HG03432 (cell line): ENCODE results near the gene ACVR2B.
A peak's percentile ranks its signal among the peaks of the same experiment; 100 is the strongest.
"Not testable (repeated sequence)": the region's sequence is repeated elsewhere in the genome, so short reads cannot be mapped to it uniquely, and the experiment has no call there.

Source experiments
- ATAC-seq: cut with Tn5 transposase; IDR thresholded peaks from one replicate; pipeline ENCODE4 v1.9.1; 2021; ENCODE audit warnings: mild to moderate bottlenecking, moderate library complexity; ENCODE audit not compliant: unreplicated experiment

ACVR2B gene

GRCh38 chr3:38453075-38453912 lies at the start of gene ACVR2B:
ACVR2B (plus strand) TSS chr3:38453890; CDS start chr3:38454323, 433 bp downstream.
- ATAC-seq = peak; percentile 70

GRCh38 chr3:38404286-38404685 lies 49.4 kb upstream of the ACVR2B start:
- ATAC-seq = no peak

GRCh38 chr3:38411591-38411990 lies 42.1 kb upstream of the ACVR2B start:
- ATAC-seq = no peak

GRCh38 chr3:38420758-38421157 lies 32.9 kb upstream of the ACVR2B start:
- not testable (repeated sequence) for ATAC-seq

- ATAC-seq = no peak
Observed at GRCh38 chr3:38421679-38422336, 31.9 kb upstream of the ACVR2B start.

- not testable (repeated sequence) for ATAC-seq
Observed at GRCh38 chr3:38426798-38427426, 26.8 kb upstream of the ACVR2B start.

- not testable (repeated sequence) for ATAC-seq
Observed at GRCh38 chr3:38432871-38433658, 20.6 kb upstream of the ACVR2B start.

GRCh38 chr3:38433661-38434060 lies 20.0 kb upstream of the ACVR2B start:
- ATAC-seq = not testable (repeated sequence)

GRCh38 chr3:38438436-38439069 lies 15.1 kb upstream of the ACVR2B start:
- ATAC-seq = not testable (repeated sequence)

- not testable (repeated sequence) for ATAC-seq
Observed at GRCh38 chr3:38443205-38443604, 10.5 kb upstream of the ACVR2B start.

- no peak for ATAC-seq
Observed at GRCh38 chr3:38446085-38446686, 7.5 kb upstream of the ACVR2B start.

GRCh38 chr3:38446812-38447211 lies 6.9 kb upstream of the ACVR2B start:
- no peak for ATAC-seq

GRCh38 chr3:38450853-38451252 lies 2.8 kb upstream of the ACVR2B start:
- no peak for ATAC-seq

GRCh38 chr3:38453913-38454177 lies 155 bp downstream of the ACVR2B start:
- no peak for ATAC-seq

GRCh38 chr3:38454178-38454883 lies 641 bp downstream of the ACVR2B start:
- ATAC-seq = peak; percentile 39

GRCh38 chr3:38454884-38455638 lies 1.4 kb downstream of the ACVR2B start:
- peak; percentile 33 for ATAC-seq

- ATAC-seq = peak; percentile 37
Observed at GRCh38 chr3:38455639-38456430, 2.1 kb downstream of the ACVR2B start.
